Erythroblast (primary cell): ENCODE measurements around the gene QRFP.

Source experiments
- GATA1 ChIP-seq: IDR thresholded peaks from 2 replicates; pipeline ENCODE4 v1.6.1; 2011; ENCODE audit warnings: low read depth, mild to moderate bottlenecking, control low read depth, low read length, moderate library complexity
- POLR2A ChIP-seq: IDR thresholded peaks from 2 replicates; pipeline ENCODE4 v1.6.1; 2011; ENCODE audit warnings: mild to moderate bottlenecking, low read length

- no peak for TF ChIP-seq POLR2A
- no peak for TF ChIP-seq GATA1
Measured at GRCh38 chr9:130934702-130935647, 38.4 kb upstream of the QRFP start.
